Neural crest cell (in vitro differentiated cells): ENCODE results near the gene SNRPD3. TPM values are rescaled to one million over a fixed set of nuclear protein-coding genes. Genes with fewer than 3 reads are reported as not detected.

ENCODE experiments used
- DNase-seq: peaks from one replicate; pipeline ENCODE4 v3.0.0; 2021; ENCODE audit warnings: low read depth, mixed read lengths, low spot score
- H3K27ac Mint-ChIP-seq: one replicate; pipeline ENCODE4 v1.8.0; 2021; ENCODE audit warnings: mild to moderate bottlenecking, mixed read lengths; ENCODE audit not compliant: unreplicated experiment
- H3K27me3 Mint-ChIP-seq: 2 replicates; pipeline ENCODE4 v1.8.0; 2021; ENCODE audit warnings: low read depth, mild to moderate bottlenecking, mixed read lengths
- H3K36me3 Mint-ChIP-seq: 2 replicates; pipeline ENCODE4 v1.8.0; 2021; ENCODE audit warnings: low read depth, mild to moderate bottlenecking, mixed read lengths
- H3K4me1 Mint-ChIP-seq: 2 replicates; pipeline ENCODE4 v1.8.0; 2021; ENCODE audit warnings: mixed read lengths
- H3K4me3 Mint-ChIP-seq: one replicate; pipeline ENCODE4 v1.8.0; 2021; ENCODE audit warnings: mild to moderate bottlenecking, mixed read lengths
- H3K9me3 Mint-ChIP-seq: 2 replicates; pipeline ENCODE4 v1.8.0; 2021; ENCODE audit warnings: mixed read lengths
- CTCF ChIP-seq: fragments of 200-600 bp; sonication (generic); conservative IDR thresholded peaks from 2 replicates; pipeline ENCODE4 v1.5.0; 2021; ENCODE audit warnings: antibody characterized with exemption, mild to moderate bottlenecking
- total RNA-seq: library from RNA; stranded (reverse); gene quantifications from 2 replicates; pipeline ENCODE4 v1.2.1, GENCODE V29; 2021

Gene SNRPD3
- total RNA-seq, 1 donor from 2014 or later = 151 TPM

GRCh38 chr22:24553597-24554312, 2.0 kb upstream of the SNRPD3 start:
- TF ChIP-seq CTCF = no peak
- Mint-ChIP-seq H3K9me3 (no peaks in the 10 kb centered on the region), H3K4me3 (peak overlapping the region; percentile 98), H3K4me1 (peaks cover 50% of the 10 kb centered on the region), H3K27me3 (no peaks in the 10 kb centered on the region), H3K36me3 (peaks cover 3% of the 10 kb centered on the region), H3K27ac (peak overlapping the region; percentile 95)
- DNase-seq = no peak

DNA sequence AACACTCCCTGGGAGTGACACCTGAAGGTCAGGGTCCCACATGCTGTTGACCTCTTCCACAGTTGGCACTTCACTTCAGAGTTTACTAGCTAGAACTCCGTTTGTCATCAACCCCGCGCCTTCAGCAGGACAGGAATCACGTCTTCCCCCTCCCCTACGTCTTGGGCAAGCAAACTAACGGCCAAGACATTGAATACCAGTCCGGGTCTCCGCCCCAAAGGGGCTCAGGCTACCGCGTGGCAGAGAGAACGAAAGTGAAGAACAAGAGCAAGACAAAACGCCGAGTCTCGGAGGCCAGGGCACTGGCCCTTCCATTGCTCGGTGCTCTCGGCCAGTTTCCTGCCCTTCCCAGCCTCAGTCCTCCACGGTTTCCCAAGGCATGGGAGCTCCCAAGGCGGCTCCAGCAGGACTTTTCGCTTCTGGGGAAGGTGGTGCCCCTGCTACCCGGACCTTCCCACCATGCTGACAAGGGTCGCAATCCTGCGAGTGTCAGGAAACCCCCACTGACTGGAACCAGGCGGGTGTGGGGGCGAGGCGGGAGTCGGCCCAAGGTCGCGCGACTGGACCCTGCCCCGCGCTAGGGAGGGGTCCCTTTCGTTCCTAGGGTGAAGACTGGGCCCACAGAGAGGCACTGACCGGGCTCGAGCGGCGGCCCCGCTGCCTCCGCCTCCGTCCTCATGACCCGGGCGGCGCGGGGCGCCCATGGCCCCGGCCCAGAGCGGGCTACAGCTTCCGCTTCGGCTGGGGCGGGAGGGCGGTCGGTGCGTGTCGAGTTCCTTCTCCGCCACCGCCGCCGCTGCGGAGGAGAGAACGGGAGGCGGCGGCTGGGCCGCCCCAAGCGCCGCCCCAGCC, 1.3 kb upstream of the SNRPD3 start, which contains the start of gene GUCD1:
GUCD1 (minus strand) TSS at position 826 of the 852 bp plus-strand sequence; CDS start at position 679, 147 bp downstream.
- peak; percentile 18 for DNase-seq
- H3K4me1 Mint-ChIP-seq = peaks cover 50% of the 10 kb centered on the region
- H3K4me3 Mint-ChIP-seq = peak within 1 kb of the TSS; percentile 98
- H3K9me3 Mint-ChIP-seq = no peaks in the 10 kb centered on the region
- H3K27ac Mint-ChIP-seq = peak within 1 kb of the TSS; percentile 99
- no peaks in the 10 kb centered on the region for H3K27me3 Mint-ChIP-seq
- TF ChIP-seq CTCF = no peak
- peaks cover 3% of the 10 kb centered on the region for H3K36me3 Mint-ChIP-seq

DNA sequence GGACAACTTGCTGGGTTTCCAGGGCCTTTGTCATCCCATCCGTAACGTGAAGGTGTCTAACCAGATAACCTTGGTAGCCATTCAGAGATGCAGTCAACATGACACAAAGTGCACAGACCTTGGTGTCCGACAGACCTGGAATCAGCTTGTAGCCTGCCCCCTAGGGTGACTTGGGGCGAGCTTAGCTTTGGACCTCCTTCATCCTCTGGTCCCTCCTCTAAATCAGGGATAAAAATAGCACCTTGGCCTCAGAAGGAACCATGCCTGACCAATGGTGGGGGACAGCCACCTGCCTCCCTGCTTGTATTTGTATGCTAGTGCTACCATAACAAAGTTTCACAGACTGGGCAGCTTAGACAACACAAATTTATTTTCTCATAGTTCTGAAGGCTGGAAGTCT, 3.7 kb downstream of the SNRPD3 start:
- Mint-ChIP-seq H3K27me3 (no peaks in the 10 kb centered on the region), H3K4me1 (peaks cover 32% of the 10 kb centered on the region), H3K27ac (no peak overlapping the region), H3K36me3 (peaks cover 3% of the 10 kb centered on the region), H3K4me3 (peak overlapping the region; percentile 44), H3K9me3 (no peaks in the 10 kb centered on the region)
- DNase-seq = no peak
- no peak for TF ChIP-seq CTCF

- H3K4me3 Mint-ChIP-seq = no peak overlapping the region
- no peak overlapping the region for H3K27ac Mint-ChIP-seq
- TF ChIP-seq CTCF = no peak
- H3K36me3 Mint-ChIP-seq = peaks cover 3% of the 10 kb centered on the region
- no peak for DNase-seq
- no peaks in the 10 kb centered on the region for H3K27me3 Mint-ChIP-seq
- H3K4me1 Mint-ChIP-seq = peaks cover 3% of the 10 kb centered on the region
- no peaks in the 10 kb centered on the region for H3K9me3 Mint-ChIP-seq
Observed at GRCh38 chr22:24563246-24563645, 7.4 kb downstream of the SNRPD3 start.

- H3K27me3 Mint-ChIP-seq = no peaks in the 10 kb centered on the region
- TF ChIP-seq CTCF = no peak
- no peak overlapping the region for H3K4me3 Mint-ChIP-seq
- DNase-seq = no peak
- no peaks in the 10 kb centered on the region for H3K4me1 Mint-ChIP-seq
- H3K36me3 Mint-ChIP-seq = peaks cover 1% of the 10 kb centered on the region
- H3K9me3 Mint-ChIP-seq = no peaks in the 10 kb centered on the region
- H3K27ac Mint-ChIP-seq = no peak overlapping the region
Observed at GRCh38 chr22:24564376-24565058, 8.7 kb downstream of the SNRPD3 start.
